Activated T-cell treated with anti-CD3 and anti-CD28 coated beads, Interleukin-2, amount 50 U/mL, for 4 hours (primary cell): ENCODE measurements around the gene BTRC. TPM values are rescaled to one million over a fixed set of nuclear protein-coding genes. Genes with fewer than 3 reads are reported as not detected.
A peak's percentile ranks its signal among the peaks of the same experiment; 100 is the strongest.

ENCODE experiments used
- ATAC-seq, 2 donors: fragments of 200-7000 bp; cut with Tn5 transposase; one replicate each; pipeline ENCODE4 v1.10.0; 2021
- DNase-seq: peaks from one replicate; pipeline ENCODE4 v3.0.0-alpha.2; 2020
- H3K27me3 Mint-ChIP-seq: one replicate; pipeline ENCODE4 v1.8.0; 2021; ENCODE audit warnings: low read depth, mixed read lengths
- H3K36me3 Mint-ChIP-seq: one replicate; pipeline ENCODE4 v1.8.0; 2022; ENCODE audit warnings: mixed read lengths; ENCODE audit not compliant: insufficient read depth
- H3K4me1 Mint-ChIP-seq: one replicate; pipeline ENCODE4 v1.8.0; 2021; ENCODE audit warnings: low read depth, mixed read lengths
- H3K4me3 Mint-ChIP-seq: one replicate; pipeline ENCODE4 v1.8.0; 2021; ENCODE audit warnings: mild to moderate bottlenecking, moderate library complexity, mixed read lengths
- H3K9me3 Mint-ChIP-seq: one replicate; pipeline ENCODE4 v1.8.0; 2021; ENCODE audit warnings: mixed read lengths
- total RNA-seq, 3 donors: library from RNA; stranded (reverse); gene quantifications; one replicate each; pipeline ENCODE4 v1.2.1, GENCODE V29; 2021

Gene BTRC
- total RNA-seq, 3 donors from 2014 or later, result 14.2 to 19.5 (median 14.8) TPM

- H3K4me3 Mint-ChIP-seq, result no peak overlapping the region
- peak in 1 of 2 donors; percentile 19 for ATAC-seq
- peaks cover 8% of the 10 kb centered on the region for H3K27me3 Mint-ChIP-seq
- DNase-seq, result no peak
- H3K4me1 Mint-ChIP-seq, result peaks cover 18% of the 10 kb centered on the region
- peaks cover 9% of the 10 kb centered on the region for H3K36me3 Mint-ChIP-seq
- H3K9me3 Mint-ChIP-seq, result no peaks in the 10 kb centered on the region
Measured at GRCh38 chr10:101558671-101559595, 205.0 kb downstream of the BTRC start.

GRCh38 chr10:101559596-101560297 is 205.8 kb downstream of the BTRC start:
- H3K4me1 Mint-ChIP-seq, result peaks cover 18% of the 10 kb centered on the region
- no peak for ATAC-seq

GRCh38 chr10:101560298-101561067 is 206.5 kb downstream of the BTRC start:
- Mint-ChIP-seq H3K36me3 (no peaks in the 10 kb centered on the region), H3K4me1 (peaks cover 18% of the 10 kb centered on the region), H3K27me3 (peaks cover 20% of the 10 kb centered on the region), H3K9me3 (no peaks in the 10 kb centered on the region), H3K4me3 (no peak overlapping the region)
- ATAC-seq (no peak), DNase-seq (no peak)

More at GRCh38 chr10:101559596-101560297, 205.8 kb downstream of the BTRC start:
- H3K27me3 Mint-ChIP-seq, result peaks cover 13% of the 10 kb centered on the region
- H3K36me3 Mint-ChIP-seq, result peaks cover 4% of the 10 kb centered on the region
- H3K4me3 Mint-ChIP-seq, result no peak overlapping the region
- no peaks in the 10 kb centered on the region for H3K9me3 Mint-ChIP-seq
- no peak for DNase-seq

GRCh38 chr10:101561068-101561915 is 207.3 kb downstream of the BTRC start:
- ATAC-seq (no peak), DNase-seq (no peak)
- Mint-ChIP-seq H3K4me3 (no peak overlapping the region), H3K27me3 (peaks cover 28% of the 10 kb centered on the region), H3K4me1 (peaks cover 20% of the 10 kb centered on the region), H3K9me3 (no peaks in the 10 kb centered on the region), H3K36me3 (no peaks in the 10 kb centered on the region)

- no peak for DNase-seq
- Mint-ChIP-seq H3K36me3 (no peaks in the 10 kb centered on the region), H3K27me3 (peaks cover 36% of the 10 kb centered on the region), H3K4me3 (no peak overlapping the region), H3K9me3 (no peaks in the 10 kb centered on the region), H3K4me1 (peaks cover 24% of the 10 kb centered on the region)
- no peak for ATAC-seq
Measured at GRCh38 chr10:101562231-101562630, 208.3 kb downstream of the BTRC start.

- Mint-ChIP-seq H3K36me3 (no peaks in the 10 kb centered on the region), H3K4me1 (peaks cover 19% of the 10 kb centered on the region), H3K27me3 (peaks cover 42% of the 10 kb centered on the region), H3K9me3 (no peaks in the 10 kb centered on the region), H3K4me3 (no peak overlapping the region)
- ATAC-seq (no peak), DNase-seq (no peak)
Measured at GRCh38 chr10:101563007-101563406, 209.0 kb downstream of the BTRC start.

GRCh38 chr10:101563497-101564040 is 209.6 kb downstream of the BTRC start:
- Mint-ChIP-seq H3K36me3 (no peaks in the 10 kb centered on the region), H3K4me1 (peaks cover 14% of the 10 kb centered on the region), H3K27me3 (peaks cover 47% of the 10 kb centered on the region), H3K9me3 (no peaks in the 10 kb centered on the region), H3K4me3 (no peak overlapping the region)
- no peak for ATAC-seq
- no peak for DNase-seq

- ATAC-seq (no peak), DNase-seq (no peak)
- H3K36me3 Mint-ChIP-seq, result no peaks in the 10 kb centered on the region
- no peak overlapping the region for H3K4me3 Mint-ChIP-seq
- peaks cover 8% of the 10 kb centered on the region for H3K4me1 Mint-ChIP-seq
- H3K9me3 Mint-ChIP-seq, result no peaks in the 10 kb centered on the region
- peaks cover 56% of the 10 kb centered on the region for H3K27me3 Mint-ChIP-seq
Measured at GRCh38 chr10:101564490-101564991, 210.6 kb downstream of the BTRC start.

- DNase-seq (no peak), ATAC-seq (no peak)
- Mint-ChIP-seq H3K9me3 (no peaks in the 10 kb centered on the region), H3K4me1 (peaks cover 9% of the 10 kb centered on the region), H3K36me3 (no peaks in the 10 kb centered on the region), H3K4me3 (no peak overlapping the region), H3K27me3 (peaks cover 61% of the 10 kb centered on the region)
Measured at GRCh38 chr10:101565370-101565900, 211.5 kb downstream of the BTRC start.

- ATAC-seq (no peak), DNase-seq (no peak)
- Mint-ChIP-seq H3K9me3 (no peaks in the 10 kb centered on the region), H3K27me3 (peaks cover 61% of the 10 kb centered on the region), H3K36me3 (no peaks in the 10 kb centered on the region), H3K4me3 (no peak overlapping the region), H3K4me1 (peaks cover 9% of the 10 kb centered on the region)
Measured at GRCh38 chr10:101565936-101566332, 212.0 kb downstream of the BTRC start.

GRCh38 chr10:101566333-101567164 is 212.6 kb downstream of the BTRC start:
- DNase-seq (no peak), ATAC-seq (no peak)
- Mint-ChIP-seq H3K36me3 (no peaks in the 10 kb centered on the region), H3K27me3 (peaks cover 61% of the 10 kb centered on the region), H3K4me3 (no peak overlapping the region), H3K9me3 (no peaks in the 10 kb centered on the region), H3K4me1 (peaks cover 9% of the 10 kb centered on the region)

- DNase-seq (no peak), ATAC-seq (peak; percentile 11 to 41)
- H3K27me3 Mint-ChIP-seq, result peaks cover 61% of the 10 kb centered on the region
- no peaks in the 10 kb centered on the region for H3K9me3 Mint-ChIP-seq
- H3K4me3 Mint-ChIP-seq, result no peak overlapping the region
- H3K36me3 Mint-ChIP-seq, result no peaks in the 10 kb centered on the region
- peaks cover 9% of the 10 kb centered on the region for H3K4me1 Mint-ChIP-seq
Measured at GRCh38 chr10:101567165-101568006, 213.4 kb downstream of the BTRC start.
